HG02610 (cell line): ENCODE measurements around the gene POMC.
"Not testable (repeated sequence)": the region's sequence is repeated elsewhere in the genome, so short reads cannot be mapped to it uniquely, and the experiment has no call there.

Source experiments
- ATAC-seq: cut with Tn5 transposase; IDR thresholded peaks from one replicate; pipeline ENCODE4 v1.9.1; 2021; ENCODE audit warnings: mild to moderate bottlenecking, moderate library complexity; ENCODE audit not compliant: unreplicated experiment

POMC gene

GRCh38 chr2:25177211-25177611 lies 8.8 kb upstream of the POMC start:
- ATAC-seq = no peak

DNA sequence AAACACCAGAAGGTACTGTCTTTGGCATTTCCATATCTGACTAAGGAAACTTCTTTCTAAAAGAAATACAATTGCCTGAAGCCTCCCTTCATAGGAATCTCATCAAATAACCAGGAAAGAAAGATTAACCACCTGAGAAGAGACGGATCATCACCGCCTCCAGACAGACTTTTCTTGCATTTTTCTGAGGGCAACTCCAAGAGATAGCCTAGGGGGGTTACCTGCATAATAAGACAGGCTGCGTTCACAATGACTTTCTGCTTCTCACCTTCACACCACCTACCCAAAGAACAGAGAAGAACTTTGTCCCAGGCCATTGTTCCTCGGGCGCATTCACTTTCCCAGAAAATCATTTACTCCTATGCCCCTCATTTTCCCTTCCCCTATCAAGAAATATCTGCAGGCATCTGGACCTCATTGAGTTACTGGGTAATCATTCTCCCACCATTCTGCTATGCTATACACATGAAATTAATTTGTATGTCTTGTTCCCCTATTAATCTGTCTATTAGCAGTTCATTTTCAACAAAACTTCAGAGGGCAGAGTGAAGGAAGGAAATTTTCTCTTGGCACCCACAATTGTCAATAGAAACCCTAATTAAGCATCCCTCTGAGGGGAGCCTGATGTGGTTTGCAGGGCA lies 8.3 kb upstream of the POMC start:
- no peak for ATAC-seq

DNA sequence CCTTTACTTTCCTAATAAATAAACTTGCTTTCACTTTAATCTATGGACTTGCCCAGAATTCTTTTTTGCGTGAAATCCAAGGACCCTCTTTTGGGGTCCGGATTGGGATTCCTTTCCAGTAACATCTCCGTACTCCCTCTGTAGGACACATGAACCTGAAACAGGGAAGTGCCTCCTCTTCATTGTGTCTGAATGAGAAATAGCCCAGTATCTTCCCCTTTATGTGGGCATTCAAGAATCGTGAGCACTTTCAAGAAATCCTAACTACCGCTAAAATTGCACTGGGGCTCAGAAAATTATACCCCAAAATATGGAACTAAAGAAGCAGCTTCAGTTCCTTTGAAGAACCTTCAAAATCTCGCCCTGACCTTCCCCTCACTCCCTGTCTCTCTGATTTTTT lies 7.8 kb upstream of the POMC start:
- no peak for ATAC-seq

DNA sequence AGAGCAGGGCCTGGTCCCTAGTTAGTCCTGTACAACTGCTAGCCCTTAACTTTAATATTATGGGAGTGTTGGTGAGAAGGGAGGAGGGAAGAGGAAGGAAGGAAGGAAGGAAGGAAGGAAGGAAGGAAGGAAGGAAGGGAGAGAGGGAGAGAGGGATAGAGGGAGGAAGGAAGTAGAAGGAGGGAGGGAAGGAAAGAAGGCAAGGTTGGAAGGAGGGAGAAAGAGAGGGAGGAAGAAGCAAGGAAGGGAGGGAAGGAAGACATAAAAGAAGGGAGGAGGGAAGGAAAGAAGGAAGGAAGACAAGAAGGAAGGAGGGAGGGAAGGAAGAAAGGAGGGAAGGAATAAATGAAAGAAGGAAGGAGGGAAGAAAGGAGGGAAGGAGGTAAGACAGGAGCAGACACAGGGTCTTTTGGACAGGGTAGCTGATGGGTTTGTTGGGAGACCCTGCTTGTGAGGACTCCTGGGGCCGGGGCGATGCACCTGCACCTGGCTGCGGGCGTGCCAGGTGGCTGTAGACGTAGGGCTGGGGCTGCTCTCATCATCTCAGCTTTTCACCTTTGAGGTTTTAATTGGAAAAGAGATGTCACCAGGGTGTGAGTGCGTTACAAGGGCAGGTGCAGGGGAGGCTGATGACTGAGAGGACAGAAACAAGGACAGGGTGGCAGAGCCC lies 5.9 kb upstream of the POMC start:
- ATAC-seq = no peak

DNA sequence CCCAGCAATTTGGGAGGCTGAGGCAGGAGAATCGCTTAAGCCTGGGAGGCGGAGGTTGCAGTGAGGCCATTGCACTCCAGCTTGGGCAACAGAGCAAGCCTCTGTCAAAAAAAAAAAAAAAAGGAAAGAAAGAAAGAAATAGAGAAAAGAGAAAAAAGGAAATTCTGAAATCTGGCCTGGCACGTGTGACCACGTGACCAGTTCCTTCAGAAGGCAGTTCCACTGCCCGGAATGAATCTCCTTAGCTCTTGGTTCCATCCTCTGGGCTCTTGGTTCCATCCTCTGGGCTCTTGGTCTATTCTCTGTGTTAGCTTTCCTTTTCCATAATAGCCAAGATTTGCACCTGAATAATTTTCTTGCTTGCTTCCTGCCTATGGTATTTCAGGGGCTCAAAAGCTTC lies 5.3 kb upstream of the POMC start:
- no peak for ATAC-seq

DNA sequence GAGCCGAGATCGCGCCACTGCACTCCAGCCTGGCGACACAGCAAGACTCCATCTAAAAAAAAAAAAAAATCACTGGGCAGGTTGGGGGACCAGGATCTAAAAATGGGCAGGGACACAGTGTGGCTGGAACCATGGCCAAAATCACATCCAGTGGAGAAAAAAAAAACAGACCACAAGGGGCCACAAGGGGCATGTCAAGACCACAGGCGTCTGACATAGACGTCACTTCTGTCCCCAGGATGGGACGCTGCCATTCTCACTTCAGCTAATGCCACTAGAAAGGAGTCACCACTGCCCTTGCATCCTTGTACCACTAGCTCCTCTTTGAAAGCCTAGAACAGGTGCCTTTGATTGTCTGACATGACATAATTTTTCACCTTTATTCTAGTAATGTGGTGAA lies 2.5 kb upstream of the POMC start:
- no peak for ATAC-seq

GRCh38 chr2:25169073-25169470 lies 692 bp upstream of the POMC start:
- ATAC-seq = no peak

- ATAC-seq = peak; percentile 73
Measured at GRCh38 chr2:25165992-25166875, 2.1 kb downstream of the POMC start.

GRCh38 chr2:25164561-25164960 lies 3.8 kb downstream of the POMC start:
- no peak for ATAC-seq

- not testable (repeated sequence) for ATAC-seq
Measured at GRCh38 chr2:25162061-25162460, 6.3 kb downstream of the POMC start.

GRCh38 chr2:25161055-25161781 lies 7.2 kb downstream of the POMC start:
- ATAC-seq = peak; percentile 46

DNA sequence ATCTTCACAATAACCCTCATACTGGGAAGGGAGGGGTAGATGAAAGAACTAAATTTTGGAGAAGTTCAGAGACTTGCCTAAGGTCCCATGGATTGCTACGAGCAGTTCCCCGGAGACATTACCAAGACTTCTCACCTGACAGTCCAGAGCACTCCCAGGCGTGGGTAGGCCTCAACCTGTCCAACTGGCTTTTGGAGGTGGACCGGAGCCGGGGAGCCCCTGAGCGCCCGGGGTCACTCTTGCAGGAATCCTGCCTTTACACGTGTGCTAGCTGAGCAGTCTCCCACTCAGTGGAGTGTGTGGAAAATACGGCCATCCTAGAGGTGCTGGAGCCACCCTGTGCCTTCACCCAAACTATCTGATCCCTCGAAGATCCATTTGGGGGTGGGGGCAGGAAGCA lies 8.0 kb downstream of the POMC start:
- no peak for ATAC-seq

DNA sequence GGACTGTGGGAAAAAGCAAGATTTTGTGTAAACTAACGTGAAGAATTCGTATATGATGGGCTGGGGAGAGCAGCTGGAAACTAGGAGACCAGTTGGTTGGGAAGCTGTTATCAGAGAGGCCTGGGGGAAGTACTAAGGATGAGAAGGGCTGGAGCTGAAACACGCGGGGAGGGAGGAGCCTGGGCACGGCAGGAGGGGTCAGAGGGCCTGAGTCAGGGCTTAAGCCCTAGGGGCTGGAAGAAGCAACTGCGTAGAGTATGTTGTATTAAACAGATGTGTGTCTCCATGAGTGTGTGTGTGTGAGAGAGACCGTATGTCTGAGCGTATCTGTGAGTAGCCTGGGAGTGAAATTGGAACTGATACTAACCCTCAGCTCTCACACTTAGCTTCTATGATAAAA lies 8.4 kb downstream of the POMC start:
- no peak for ATAC-seq

GRCh38 chr2:25158096-25158852 lies 10.1 kb downstream of the POMC start:
- ATAC-seq = no peak

DNA sequence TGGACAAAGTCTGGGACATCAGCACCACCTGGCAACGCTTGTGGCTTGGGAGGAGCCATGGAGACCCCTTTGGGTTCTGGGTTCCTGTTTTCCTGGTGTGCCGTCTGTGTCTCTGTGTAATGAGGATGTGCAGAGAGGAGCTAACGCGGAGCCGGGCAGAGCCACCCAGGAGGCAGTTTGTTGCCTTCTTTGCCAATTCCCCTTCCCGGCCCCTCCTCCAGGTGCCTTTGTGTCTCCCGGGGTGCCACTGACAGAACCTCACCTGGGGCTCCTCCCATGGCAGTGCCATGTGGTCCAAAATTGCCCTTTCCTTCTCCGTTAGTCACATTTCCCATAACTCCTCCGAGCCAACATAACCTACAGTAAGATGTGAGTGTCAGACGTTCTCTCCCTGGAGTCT lies 13.0 kb downstream of the POMC start:
- ATAC-seq = no peak

DNA sequence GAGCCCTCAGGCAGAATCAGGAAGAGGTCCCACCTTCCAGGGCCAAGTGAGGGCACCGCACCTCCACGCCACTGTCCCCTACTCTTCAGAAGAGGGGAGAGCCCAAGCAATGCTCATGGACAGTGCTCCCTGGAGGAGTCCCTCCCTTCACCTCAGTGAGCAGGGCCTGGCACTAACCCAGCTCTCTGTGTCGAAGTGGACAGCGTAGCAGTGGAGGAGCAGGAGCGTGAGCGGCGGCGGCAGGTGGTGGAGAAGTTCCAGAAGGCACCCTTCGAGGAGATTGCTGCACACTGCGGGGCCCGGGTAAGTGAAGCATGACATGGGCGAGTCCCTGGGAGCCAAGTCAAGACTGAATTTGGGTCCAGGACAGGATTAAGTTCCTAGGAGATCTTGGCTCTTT lies 16.7 kb downstream of the POMC start:
- no peak for ATAC-seq

DNA sequence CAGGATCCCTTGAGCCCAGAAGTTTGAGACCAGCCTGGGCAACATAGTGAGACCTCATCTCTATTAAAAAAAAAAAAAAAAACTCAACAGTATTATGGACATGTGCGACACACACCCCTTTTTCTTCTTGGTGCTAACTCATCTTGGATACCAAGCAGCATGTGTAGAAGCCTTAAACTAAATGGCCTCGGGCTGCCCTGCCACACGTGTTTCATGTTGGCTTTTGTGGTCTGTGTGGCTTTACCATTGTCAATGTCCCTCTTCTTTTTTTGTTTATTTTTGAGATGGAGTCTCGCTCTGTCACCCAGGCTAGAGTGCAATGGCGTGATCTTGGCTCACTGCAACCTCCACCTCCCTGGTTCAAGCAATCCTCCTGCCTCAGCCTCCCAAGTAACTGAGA lies 17.4 kb downstream of the POMC start:
- ATAC-seq = not testable (repeated sequence)

- no peak for ATAC-seq
Measured at GRCh38 chr2:25149646-25150045, 18.7 kb downstream of the POMC start.

DNA sequence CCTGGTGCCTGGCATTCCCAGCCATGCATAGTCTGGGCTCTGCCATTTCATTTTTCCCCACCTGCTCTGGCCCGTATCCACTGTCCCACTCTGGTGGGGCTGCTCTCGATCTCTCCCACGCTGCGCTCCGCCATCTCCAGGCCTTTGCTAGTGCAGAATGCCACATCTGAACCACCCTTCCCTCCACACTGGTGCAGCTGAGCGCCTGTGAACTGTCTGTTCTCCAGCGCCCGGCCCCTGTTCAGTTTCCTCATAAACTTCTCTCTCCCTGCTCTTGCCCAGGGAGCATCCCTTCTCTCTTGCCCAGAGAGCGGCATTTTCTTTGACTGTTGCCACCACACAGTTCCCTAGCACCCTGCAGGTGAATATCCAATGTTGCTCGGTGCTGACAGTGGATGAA lies 21.5 kb downstream of the POMC start:
- ATAC-seq = no peak

DNA sequence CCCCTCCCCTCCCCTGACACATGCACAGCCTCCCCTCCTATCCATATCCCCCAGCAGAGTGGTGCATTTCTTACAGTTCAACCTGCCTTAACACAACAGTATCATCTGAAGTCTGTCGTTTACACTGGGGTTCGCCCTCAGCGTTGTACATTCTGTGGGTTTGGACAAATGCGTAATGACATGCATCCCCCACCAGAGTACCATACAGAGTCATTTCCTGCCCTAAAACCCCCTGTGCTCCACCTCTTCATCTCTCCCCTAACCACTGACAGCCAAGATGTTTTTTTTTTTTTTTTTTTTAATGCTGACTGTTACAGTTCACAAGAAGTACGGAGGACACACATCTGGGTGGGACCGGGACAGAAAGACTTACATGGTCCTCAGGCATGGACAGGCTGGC lies 22.6 kb downstream of the POMC start:
- ATAC-seq = no peak

DNA sequence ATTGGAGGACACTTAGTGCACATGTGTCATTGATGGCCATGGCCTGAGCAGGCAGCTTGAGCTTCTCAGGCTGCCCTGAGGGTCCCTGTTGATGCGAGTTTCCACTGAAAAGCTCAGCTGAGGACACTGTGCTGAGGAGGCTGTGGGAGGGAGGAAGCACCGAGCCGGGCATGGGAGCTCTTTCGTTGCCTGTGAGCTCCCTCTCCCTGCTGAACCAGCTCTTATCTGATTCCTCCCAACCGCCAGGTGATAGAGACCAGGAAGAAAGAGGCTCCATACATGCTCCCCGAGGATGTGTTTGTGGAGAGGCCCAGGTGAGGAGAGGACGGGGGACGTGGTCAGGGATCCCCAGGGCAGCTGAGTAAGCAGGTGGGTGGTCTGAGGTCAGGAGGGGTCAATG lies 27.3 kb downstream of the POMC start:
- no peak for ATAC-seq
